SK-N-SH treated with all-trans-retinoic acid at 6 μM for 48 hours (cell line): ENCODE data around the gene RPL36AL.

Experiments
- GLIS3 ChIP-seq: fragments of 250-450 bp; sonication (Bioruptor Pico); IDR thresholded peaks from 2 replicates; pipeline ENCODE4 v1.5.0; 2020; ENCODE audit warnings: mild to moderate bottlenecking, moderate library complexity
- PPARA ChIP-seq: fragments of 250-450 bp; sonication (Bioruptor Pico); IDR thresholded peaks from 2 replicates; pipeline ENCODE4 v1.5.0; 2020; ENCODE audit warnings: mild to moderate bottlenecking, borderline replicate concordance
- TOX ChIP-seq: fragments of 250-450 bp; sonication (Bioruptor Pico); IDR thresholded peaks from 2 replicates; pipeline ENCODE4 v1.8.0; 2021; ENCODE audit warnings: mild to moderate bottlenecking, moderate library complexity, borderline replicate concordance
- TF ChIP-seq, protein P1 (sequence below): fragments of 250-450 bp; sonication (Bioruptor Pico); IDR thresholded peaks from 2 replicates; pipeline ENCODE4 v1.8.0; 2020; ENCODE audit warnings: mild to moderate bottlenecking, moderate library complexity, borderline replicate concordance

DNA sequence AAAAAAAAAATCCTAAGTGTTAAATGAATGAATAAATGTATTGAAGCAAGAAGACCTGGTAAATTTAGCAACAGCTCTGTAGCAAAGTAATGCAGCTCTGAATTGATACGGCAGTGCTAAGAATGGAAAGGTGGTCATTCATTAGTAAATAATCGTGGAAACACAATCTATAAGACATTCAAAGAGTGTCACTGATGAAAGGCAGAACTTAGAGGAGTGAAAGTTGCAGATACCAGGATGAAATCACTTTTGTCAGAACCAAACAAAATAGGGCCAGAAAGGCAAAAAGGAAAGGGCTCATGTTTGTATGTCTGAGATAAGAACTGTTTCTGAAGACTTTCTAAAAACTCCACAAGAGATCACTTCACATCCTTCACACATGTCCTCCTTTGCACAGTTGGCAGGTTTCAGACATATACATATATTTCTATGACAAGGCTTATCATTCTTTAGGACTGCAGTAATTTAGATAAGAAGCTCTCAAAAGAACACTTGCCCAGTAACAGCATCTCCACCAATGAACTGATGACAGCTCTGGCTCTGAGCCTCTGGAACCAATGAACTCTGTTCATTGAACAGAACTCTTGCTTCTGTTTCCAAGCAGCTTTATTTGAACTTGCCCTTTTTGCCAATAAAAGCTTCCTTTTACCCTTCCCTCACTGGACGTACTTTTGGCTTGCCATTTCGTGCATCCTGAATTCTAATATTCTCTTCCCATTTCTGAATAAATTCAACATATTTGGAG lies 25.9 kb downstream of the RPL36AL start:
- TF ChIP-seq PPARA (no peak), GLIS3 (no peak), TOX (CRISPR knock-in tag) (no peak)
- TF ChIP-seq, protein P1, sequence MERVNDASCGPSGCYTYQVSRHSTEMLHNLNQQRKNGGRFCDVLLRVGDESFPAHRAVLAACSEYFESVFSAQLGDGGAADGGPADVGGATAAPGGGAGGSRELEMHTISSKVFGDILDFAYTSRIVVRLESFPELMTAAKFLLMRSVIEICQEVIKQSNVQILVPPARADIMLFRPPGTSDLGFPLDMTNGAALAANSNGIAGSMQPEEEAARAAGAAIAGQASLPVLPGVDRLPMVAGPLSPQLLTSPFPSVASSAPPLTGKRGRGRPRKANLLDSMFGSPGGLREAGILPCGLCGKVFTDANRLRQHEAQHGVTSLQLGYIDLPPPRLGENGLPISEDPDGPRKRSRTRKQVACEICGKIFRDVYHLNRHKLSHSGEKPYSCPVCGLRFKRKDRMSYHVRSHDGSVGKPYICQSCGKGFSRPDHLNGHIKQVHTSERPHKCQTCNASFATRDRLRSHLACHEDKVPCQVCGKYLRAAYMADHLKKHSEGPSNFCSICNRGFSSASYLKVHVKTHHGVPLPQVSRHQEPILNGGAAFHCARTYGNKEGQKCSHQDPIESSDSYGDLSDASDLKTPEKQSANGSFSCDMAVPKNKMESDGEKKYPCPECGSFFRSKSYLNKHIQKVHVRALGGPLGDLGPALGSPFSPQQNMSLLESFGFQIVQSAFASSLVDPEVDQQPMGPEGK (CRISPR knock-in tag): no peak
